SK-N-SH (cell line): ENCODE measurements around the gene PFKFB2. TPM values are rescaled to one million over a fixed set of nuclear protein-coding genes. Genes with fewer than 3 reads are reported as not detected.

ENCODE experiments used
- CTCF ChIA-PET: fragments of 300-600, 350-600 bp; formaldehyde crosslinking; extraction: SDS; loops from one replicate; lab custom pipeline; 2021; lab: Yijun Ruan, JAX
- POLR2A ChIA-PET: fragments of 350-600 bp; sonication (Branson Sonifier 250); formaldehyde crosslinking; extraction: SDS; loops from one replicate; lab custom pipeline; 2020; ENCODE audit warnings: antibody characterized with exemption, inconsistent platforms; lab: Yijun Ruan, JAX
- DNase-seq: peaks from one replicate; pipeline ENCODE4 v3.0.0; 2012
- H2AFZ ChIP-seq: fragments of 200-600 bp; sonication (generic); 2 replicates; pipeline ENCODE4 v1.8.1; 2016; ENCODE audit warnings: antibody characterized with exemption, mild to moderate bottlenecking, low read depth
- H3F3A ChIP-seq: fragments of 200-600 bp; sonication (generic); replicated peaks from 2 replicates; pipeline ENCODE3; 2016; ENCODE audit warnings: antibody characterized with exemption, mild to moderate bottlenecking; ENCODE audit not compliant: insufficient read depth
- H3K27ac ChIP-seq, 2 experiments: fragments of 200-500 bp in 1 of 2; fragments of 200-600 bp in 1 of 2; sonication (Bioruptor generic) in 1 of 2; sonication (generic), shearing (Covaris generic) in 1 of 2; 2 replicates each; pipeline versions ENCODE4 v1.5.1 to v1.6.1; 2014 to 2016; ENCODE audit warnings: low read depth in 2 of 2, inconsistent platforms in 1 of 2, low read length in 1 of 2, mild to moderate bottlenecking in 1 of 2, mixed read lengths in 1 of 2
- H3K27me3 ChIP-seq: fragments of 200-600 bp; sonication (generic), shearing (Covaris generic); 2 replicates; pipeline ENCODE4 v1.6.1; 2016; ENCODE audit warnings: mixed run types; ENCODE audit not compliant: insufficient read depth
- H3K36me3 ChIP-seq, 2 experiments: fragments of 200-500 bp in 1 of 2; fragments of 200-600 bp in 1 of 2; sonication (Bioruptor generic) in 1 of 2; sonication (generic) in 1 of 2; replicated peaks in 1 of 2; 2 replicates each; pipeline versions ENCODE3 to v1.5.1; 2014 to 2016; ENCODE audit warnings: low read length in 1 of 2, mild to moderate bottlenecking in 1 of 2; ENCODE audit not compliant: insufficient read depth in 2 of 2, control insufficient read depth in 1 of 2
- H3K4me1 ChIP-seq, 2 experiments: fragments of 200-500 bp in 1 of 2; fragments of 200-600 bp in 1 of 2; sonication (Bioruptor generic) in 1 of 2; sonication (generic), shearing (Covaris generic) in 1 of 2; 2 replicates each; pipeline versions ENCODE4 v1.5.1 to v1.6.1; 2014 to 2016; ENCODE audit warnings: low read depth in 1 of 2, low read length in 1 of 2, mixed run types in 1 of 2; ENCODE audit not compliant: insufficient read depth in 2 of 2, control insufficient read depth in 1 of 2
- H3K4me2 ChIP-seq: fragments of 200-600 bp; sonication (generic), shearing (Covaris generic); 2 replicates; pipeline ENCODE4 v1.6.1; 2017; ENCODE audit warnings: mixed run types
- H3K4me3 ChIP-seq, 2 experiments: fragments of 200-500 bp in 1 of 2; fragments of 200-600 bp in 1 of 2; sonication (Bioruptor generic) in 1 of 2; sonication (generic), shearing (Covaris generic) in 1 of 2; 2 replicates each; pipeline versions ENCODE4 v1.5.1 to v1.8.1; 2014 to 2016; ENCODE audit warnings: low read depth in 2 of 2, inconsistent platforms in 1 of 2, low read length in 1 of 2, mild to moderate bottlenecking in 1 of 2, mixed read lengths in 1 of 2, moderate library complexity in 1 of 2
- H3K79me2 ChIP-seq: fragments of 200-600 bp; sonication (generic); 2 replicates; pipeline ENCODE4 v1.8.1; 2017; ENCODE audit warnings: mild to moderate bottlenecking; ENCODE audit not compliant: insufficient read depth
- H3K9ac ChIP-seq: fragments of 200-600 bp; sonication (generic); 2 replicates; pipeline ENCODE4 v1.6.1; 2017; ENCODE audit warnings: mixed run types
- H3K9me2 ChIP-seq: fragments of 200-600 bp; sonication (generic); 2 replicates; pipeline ENCODE4 v1.6.1; 2017; ENCODE audit warnings: mixed run types
- H3K9me3 ChIP-seq: fragments of 200-600 bp; sonication (generic); 2 replicates; pipeline ENCODE4 v1.6.1; 2017; ENCODE audit warnings: mixed run types, mild to moderate bottlenecking, moderate library complexity
- H4K20me1 ChIP-seq: fragments of 200-600 bp; sonication (generic); 2 replicates; pipeline ENCODE4 v1.6.1; 2017; ENCODE audit warnings: mild to moderate bottlenecking, mixed run types; ENCODE audit not compliant: insufficient read depth
- ELF1 ChIP-seq: IDR thresholded peaks from 2 replicates; pipeline ENCODE4 v1.4.0; 2012
- FOXJ3 ChIP-seq: sonication (generic); formaldehyde crosslinking; IDR thresholded peaks from 2 replicates; pipeline ENCODE4 v1.5.1; 2020; ENCODE audit warnings: mild to moderate bottlenecking, missing genetic modification reagents
- FOXM1 ChIP-seq: IDR thresholded peaks from 2 replicates; pipeline ENCODE4 v1.4.0; 2012; ENCODE audit warnings: low read depth, mild to moderate bottlenecking
- MEF2A ChIP-seq: IDR thresholded peaks from 2 replicates; pipeline ENCODE4 v1.4.0; 2012; ENCODE audit warnings: low read depth, borderline replicate concordance
- RXRA ChIP-seq: IDR thresholded peaks from 2 replicates; pipeline ENCODE4 v1.4.0; 2012; ENCODE audit warnings: low read depth, mild to moderate bottlenecking, borderline replicate concordance
- TEAD4 ChIP-seq: IDR thresholded peaks from 2 replicates; pipeline ENCODE4 v1.4.0; 2012; ENCODE audit warnings: mild to moderate bottlenecking, borderline replicate concordance; ENCODE audit not compliant: insufficient read depth
- WGBS: methylation state at CpG from one replicate; pipeline ENCODE4 v1.1.6; 2017; ENCODE audit warnings: low lambda C conversion rate; 5-methylcytosine and 5-hydroxymethylcytosine counted together
- polyA plus RNA-seq, 3 experiments: library from polyadenylated mRNA; depleted of rRNA; stranded (reverse); fragments of >200 nt; gene quantifications; 2 replicates each; pipeline ENCODE4 v1.2.3, GENCODE V29; 2012
- TF ChIP-seq, protein P1 (sequence below): fragments of 150-350 bp; IDR thresholded peaks from 2 replicates; pipeline ENCODE4 v1.6.1; 2017; ENCODE audit warnings: antibody characterized with exemption, low read length, low read depth, borderline replicate concordance
- TF ChIP-seq, protein P2 (sequence below): fragments of 150-350 bp; IDR thresholded peaks from 2 replicates; pipeline ENCODE4 v1.6.1; 2016; ENCODE audit warnings: mild to moderate bottlenecking, low read depth, low read length
- TF ChIP-seq, protein P3 (sequence below): fragments of 200-600 bp; sonication (generic); IDR thresholded peaks from 2 replicates; pipeline ENCODE4 v1.6.1; 2017; ENCODE audit warnings: antibody characterized with exemption, mild to moderate bottlenecking, moderate library complexity

PFKFB2 gene
- polyA plus RNA-seq, 1 of the 3 experiments (the other 2 are of a cell fraction): 1.8 TPM

DNA sequence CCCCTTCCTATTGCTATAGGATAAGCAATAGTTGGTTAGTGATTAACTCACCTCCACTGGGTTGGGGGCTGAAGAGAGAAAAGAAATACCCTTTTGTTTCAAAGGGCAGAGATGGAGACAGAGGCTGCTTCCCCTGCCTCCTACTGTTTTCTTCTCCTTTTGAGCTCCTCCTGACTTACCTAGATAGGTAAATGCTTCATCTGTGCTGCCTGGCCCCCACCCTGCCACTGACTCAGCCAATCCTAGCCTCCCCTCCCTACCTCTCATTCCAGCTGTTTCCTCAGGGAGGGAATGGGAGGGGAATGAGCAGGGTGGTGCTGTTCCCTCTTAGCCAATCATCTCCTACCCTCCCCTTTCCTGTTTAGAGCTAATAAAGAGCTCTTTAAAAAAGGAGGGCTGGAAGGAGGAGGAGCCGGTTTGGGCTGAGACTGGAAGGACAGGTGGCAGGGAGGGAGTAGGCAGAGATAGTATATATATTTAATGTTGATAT, 20.5 kb upstream of the PFKFB2 start, which contains the start of gene C1orf116:
TSS of gene C1orf116 (minus strand) at position 229 of the 490 bp plus-strand sequence. CDS start 5,158 bp downstream, outside the sequence.
- Histone ChIP-seq H3K4me1 (peaks cover 0 to 1% of the 10 kb centered on the region in 2 experiments; a peak in 2 of 4 replicates), H4K20me1 (no peaks in the 10 kb centered on the region), H3K4me2 (no peak within 1 kb of the TSS), H3K79me2 (no peaks in the 10 kb centered on the region), H3K36me3 (no peaks in the 10 kb centered on the region), H3K27ac (no peak within 1 kb of the TSS), H3K9me3 (no peaks in the 10 kb centered on the region), H3K9ac (no peak within 1 kb of the TSS), H3K27me3 (no peaks in the 10 kb centered on the region), H3K9me2 (no peaks in the 10 kb centered on the region), H3F3A (no peaks in the 10 kb centered on the region), H3K4me3 (no peak within 1 kb of the TSS), H2AFZ (no peak within 1 kb of the TSS)
- ChIA-PET POLR2A (no interaction called here), CTCF (interaction anchor here (1.0 to 1.8 kb wide), 5 partner anchors 11 to 51 kb away, joined by 3 to 5 read pairs (median 4); no protein-coding TSS in a partner anchor)
- 14% methylated on average over 1 of the region's 1 CpG for WGBS
- no peak for DNase-seq
- TF ChIP-seq, protein P1, sequence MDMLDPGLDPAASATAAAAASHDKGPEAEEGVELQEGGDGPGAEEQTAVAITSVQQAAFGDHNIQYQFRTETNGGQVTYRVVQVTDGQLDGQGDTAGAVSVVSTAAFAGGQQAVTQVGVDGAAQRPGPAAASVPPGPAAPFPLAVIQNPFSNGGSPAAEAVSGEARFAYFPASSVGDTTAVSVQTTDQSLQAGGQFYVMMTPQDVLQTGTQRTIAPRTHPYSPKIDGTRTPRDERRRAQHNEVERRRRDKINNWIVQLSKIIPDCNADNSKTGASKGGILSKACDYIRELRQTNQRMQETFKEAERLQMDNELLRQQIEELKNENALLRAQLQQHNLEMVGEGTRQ: no peak
- TF ChIP-seq ELF1: no peak

DNA sequence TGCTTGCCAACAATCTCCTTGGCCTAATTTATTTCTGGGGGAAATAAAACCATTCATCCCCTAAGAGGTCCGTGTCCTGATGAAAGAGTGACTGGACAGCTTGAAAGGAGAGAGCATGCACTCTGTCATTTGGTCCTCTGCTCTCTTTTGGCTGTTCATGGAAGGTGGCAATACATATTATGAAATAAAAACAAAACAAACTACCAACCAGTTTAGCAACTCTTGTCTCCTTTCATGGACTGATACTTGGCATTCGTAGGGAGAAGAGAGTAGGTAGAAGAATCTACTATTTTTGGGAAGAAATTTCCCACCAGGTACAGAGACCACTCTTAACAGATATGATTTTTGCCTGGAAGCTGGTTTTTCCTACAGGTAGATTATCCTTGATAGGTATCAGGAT, 19.8 kb upstream of the PFKFB2 start:
- H2AFZ ChIP-seq: no peak overlapping the region
- no peaks in the 10 kb centered on the region for H3K27me3 ChIP-seq
- H3K9me2 ChIP-seq: no peaks in the 10 kb centered on the region
- no peaks in the 10 kb centered on the region for H3F3A ChIP-seq
- no peaks in the 10 kb centered on the region for H3K9me3 ChIP-seq
- no peaks in the 10 kb centered on the region for H3K36me3 ChIP-seq
- H3K4me1 ChIP-seq: no peaks in the 10 kb centered on the region; a peak in 1 of 4 replicates
- no peak overlapping the region for H3K9ac ChIP-seq
- no peak for DNase-seq
- no peak overlapping the region for H3K27ac ChIP-seq
- POLR2A ChIA-PET: no interaction called here
- CTCF ChIA-PET: interaction anchor here (0.6 to 1.8 kb wide), 7 partner anchors 11 to 424 kb away, joined by 3 to 5 read pairs (median 4); partner anchors contain the start of gene PFKFB2
- no peak overlapping the region for H3K4me2 ChIP-seq
- no peak overlapping the region for H3K4me3 ChIP-seq
- WGBS: 28% methylated on average over 2 of the region's 2 CpGs
- TF ChIP-seq, protein P2, sequence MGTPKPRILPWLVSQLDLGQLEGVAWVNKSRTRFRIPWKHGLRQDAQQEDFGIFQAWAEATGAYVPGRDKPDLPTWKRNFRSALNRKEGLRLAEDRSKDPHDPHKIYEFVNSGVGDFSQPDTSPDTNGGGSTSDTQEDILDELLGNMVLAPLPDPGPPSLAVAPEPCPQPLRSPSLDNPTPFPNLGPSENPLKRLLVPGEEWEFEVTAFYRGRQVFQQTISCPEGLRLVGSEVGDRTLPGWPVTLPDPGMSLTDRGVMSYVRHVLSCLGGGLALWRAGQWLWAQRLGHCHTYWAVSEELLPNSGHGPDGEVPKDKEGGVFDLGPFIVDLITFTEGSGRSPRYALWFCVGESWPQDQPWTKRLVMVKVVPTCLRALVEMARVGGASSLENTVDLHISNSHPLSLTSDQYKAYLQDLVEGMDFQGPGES: no peak
- TF ChIP-seq TEAD4 (no peak), RXRA (no peak), FOXJ3 (CRISPR knock-in tag) (no peak), FOXM1 (no peak), MEF2A (no peak)
- TF ChIP-seq, protein P1: no peak
- TF ChIP-seq, protein P3, sequence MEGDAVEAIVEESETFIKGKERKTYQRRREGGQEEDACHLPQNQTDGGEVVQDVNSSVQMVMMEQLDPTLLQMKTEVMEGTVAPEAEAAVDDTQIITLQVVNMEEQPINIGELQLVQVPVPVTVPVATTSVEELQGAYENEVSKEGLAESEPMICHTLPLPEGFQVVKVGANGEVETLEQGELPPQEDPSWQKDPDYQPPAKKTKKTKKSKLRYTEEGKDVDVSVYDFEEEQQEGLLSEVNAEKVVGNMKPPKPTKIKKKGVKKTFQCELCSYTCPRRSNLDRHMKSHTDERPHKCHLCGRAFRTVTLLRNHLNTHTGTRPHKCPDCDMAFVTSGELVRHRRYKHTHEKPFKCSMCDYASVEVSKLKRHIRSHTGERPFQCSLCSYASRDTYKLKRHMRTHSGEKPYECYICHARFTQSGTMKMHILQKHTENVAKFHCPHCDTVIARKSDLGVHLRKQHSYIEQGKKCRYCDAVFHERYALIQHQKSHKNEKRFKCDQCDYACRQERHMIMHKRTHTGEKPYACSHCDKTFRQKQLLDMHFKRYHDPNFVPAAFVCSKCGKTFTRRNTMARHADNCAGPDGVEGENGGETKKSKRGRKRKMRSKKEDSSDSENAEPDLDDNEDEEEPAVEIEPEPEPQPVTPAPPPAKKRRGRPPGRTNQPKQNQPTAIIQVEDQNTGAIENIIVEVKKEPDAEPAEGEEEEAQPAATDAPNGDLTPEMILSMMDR: no peak
- no peaks in the 10 kb centered on the region for H3K79me2 ChIP-seq
- no peaks in the 10 kb centered on the region for H4K20me1 ChIP-seq
